HFF-Myc (cell line): ENCODE results near the gene ANO8.
A peak's percentile ranks its signal among the peaks of the same experiment; 100 is the strongest.

Source experiments
- DNase-seq: peaks from one replicate; pipeline ENCODE4 v3.0.0-alpha.2; 2011; ENCODE audit warnings: low read depth; ENCODE audit errors: extremely low read depth
- H3K4me3 ChIP-seq: replicated peaks from 2 replicates; pipeline ENCODE4 v1.5.1; 2011; ENCODE audit warnings: low read depth, mild to moderate bottlenecking, control low read depth, low read length
- TF ChIP-seq, protein P1 (sequence below): IDR thresholded peaks from 2 replicates; pipeline ENCODE4 v1.5.1; 2012; ENCODE audit warnings: mild to moderate bottlenecking, low read depth, low read length, control low read depth; ENCODE audit errors: missing control alignments

Gene ANO8

DNA sequence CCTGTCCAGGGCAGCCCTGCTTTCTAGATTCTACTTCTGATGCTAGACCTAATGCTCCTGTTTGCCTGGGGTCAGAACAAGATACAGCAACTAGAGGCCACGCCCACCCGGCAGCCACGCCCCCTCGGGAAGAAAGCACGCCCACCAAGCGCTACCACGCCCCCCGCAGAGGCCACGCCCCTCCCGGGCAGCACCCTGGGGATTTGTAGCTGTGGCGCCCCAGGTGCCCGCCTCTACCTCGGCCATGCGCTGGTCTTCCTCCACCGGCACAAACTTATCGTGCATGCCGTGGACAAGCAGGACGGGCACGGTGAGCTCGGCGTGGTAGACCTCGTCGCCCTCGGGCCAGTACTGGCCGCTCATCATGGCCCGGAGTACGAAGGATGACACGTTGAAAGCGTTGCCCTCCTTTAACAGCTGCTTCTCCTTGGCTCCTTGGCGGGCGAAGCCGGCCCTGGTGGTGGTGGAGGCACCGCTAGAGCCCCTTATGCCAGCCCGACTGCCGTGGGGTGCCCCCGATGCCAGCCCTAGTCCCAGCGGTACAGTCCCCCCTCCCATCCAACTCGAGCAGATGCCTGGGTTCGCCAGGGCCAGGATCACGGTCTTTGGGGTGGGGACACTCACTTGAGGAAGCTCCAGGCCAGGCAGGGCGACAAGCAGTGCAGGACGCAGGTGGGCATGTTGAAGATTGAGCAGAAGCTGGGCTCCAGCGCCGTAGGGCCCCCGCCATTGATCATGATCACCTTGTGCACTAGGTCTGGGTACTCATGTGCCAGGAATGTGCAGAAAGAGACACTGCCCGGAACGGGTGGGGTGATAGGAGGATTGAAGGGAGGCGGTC is 40.4 kb downstream of the ANO8 start:
- no peak for DNase-seq
- H3K4me3 ChIP-seq = peak overlapping the region; percentile 61; the same call in 1 of the 2 replicates
- TF ChIP-seq, protein P1, sequence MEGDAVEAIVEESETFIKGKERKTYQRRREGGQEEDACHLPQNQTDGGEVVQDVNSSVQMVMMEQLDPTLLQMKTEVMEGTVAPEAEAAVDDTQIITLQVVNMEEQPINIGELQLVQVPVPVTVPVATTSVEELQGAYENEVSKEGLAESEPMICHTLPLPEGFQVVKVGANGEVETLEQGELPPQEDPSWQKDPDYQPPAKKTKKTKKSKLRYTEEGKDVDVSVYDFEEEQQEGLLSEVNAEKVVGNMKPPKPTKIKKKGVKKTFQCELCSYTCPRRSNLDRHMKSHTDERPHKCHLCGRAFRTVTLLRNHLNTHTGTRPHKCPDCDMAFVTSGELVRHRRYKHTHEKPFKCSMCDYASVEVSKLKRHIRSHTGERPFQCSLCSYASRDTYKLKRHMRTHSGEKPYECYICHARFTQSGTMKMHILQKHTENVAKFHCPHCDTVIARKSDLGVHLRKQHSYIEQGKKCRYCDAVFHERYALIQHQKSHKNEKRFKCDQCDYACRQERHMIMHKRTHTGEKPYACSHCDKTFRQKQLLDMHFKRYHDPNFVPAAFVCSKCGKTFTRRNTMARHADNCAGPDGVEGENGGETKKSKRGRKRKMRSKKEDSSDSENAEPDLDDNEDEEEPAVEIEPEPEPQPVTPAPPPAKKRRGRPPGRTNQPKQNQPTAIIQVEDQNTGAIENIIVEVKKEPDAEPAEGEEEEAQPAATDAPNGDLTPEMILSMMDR = no peak

DNA sequence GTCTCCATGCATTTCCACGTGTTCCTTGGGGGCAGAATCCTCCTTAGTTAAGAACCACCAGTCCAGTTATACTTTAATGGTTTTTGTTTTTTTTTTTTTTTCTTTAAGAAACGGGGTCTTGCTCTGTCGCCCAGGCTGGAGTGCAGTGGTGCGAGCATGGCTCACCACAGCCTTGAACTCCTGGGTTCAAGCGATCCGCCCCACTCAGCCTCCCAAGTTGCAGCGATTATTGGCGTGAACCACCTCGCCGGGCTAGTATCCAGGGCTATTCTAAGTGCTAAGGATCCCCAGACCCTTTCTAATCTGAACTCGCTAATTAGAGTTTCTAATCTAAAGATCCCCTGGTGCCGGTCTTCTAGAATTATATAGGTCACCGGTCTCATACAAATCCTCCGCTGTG is 41.0 kb downstream of the ANO8 start:
- TF ChIP-seq, protein P1 = no peak
- DNase-seq = no peak
- peak overlapping the region; percentile 61 for H3K4me3 ChIP-seq

DNA sequence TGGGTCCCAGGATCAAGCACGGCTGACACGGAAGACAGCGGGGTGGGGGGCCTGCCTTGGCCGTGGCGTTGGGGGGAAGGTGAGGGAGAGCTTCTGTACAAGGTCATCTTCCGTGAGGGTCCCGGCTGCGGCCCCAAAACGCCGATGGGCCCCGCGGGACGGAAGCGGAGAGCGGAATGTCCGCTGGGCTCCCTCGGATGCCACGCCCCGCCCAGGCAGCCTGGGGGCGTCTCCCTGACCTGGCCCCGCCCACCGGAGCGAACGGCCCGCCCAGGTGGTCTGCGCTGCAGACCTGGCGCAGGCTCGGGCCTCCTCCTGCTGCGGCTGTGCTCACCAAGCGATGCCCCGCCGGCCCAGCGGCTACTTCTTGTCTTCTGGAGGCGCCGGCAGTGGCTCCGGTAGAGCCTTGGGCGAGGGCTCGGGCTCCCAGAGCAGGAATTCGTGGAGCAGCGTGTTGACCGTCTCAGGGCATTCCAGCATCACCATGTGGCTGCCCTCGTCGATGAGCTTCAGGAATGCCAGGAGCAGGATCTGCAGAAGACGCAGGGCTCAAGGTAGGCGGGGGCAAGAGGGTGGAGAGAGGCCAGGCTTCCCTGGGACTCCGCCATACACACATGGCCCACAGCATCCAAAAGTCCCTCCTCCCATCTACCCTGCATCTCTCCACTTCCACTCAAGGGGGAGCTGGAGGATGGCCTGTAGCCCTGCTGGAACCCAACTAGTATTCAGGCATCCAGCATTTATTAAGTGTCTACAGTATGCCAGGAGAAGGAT is 42.2 kb downstream of the ANO8 start:
- DNase-seq = peak; percentile 92
- TF ChIP-seq, protein P1 = peak; percentile 65
- H3K4me3 ChIP-seq = peak overlapping the region; percentile 61

DNA sequence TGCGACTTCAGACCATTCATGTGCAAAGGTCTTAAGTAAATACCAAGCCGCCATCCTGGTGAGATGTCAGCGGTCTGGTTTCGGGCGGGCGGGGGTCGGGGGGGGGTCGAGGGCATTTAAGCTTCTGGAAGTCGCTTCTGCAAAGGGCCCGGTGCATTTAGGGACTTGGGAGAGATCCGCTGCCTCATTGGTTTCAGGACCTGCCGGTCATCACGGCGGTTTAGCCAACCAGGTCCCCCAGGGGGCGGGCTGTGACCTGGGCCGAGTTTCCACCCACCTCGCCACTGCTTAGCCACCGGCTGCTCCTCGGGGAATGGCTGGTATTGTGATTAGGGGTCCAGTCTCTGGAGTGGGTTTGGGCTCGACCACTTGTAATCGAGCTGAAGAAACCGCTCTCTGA is 45.2 kb downstream of the ANO8 start:
- H3K4me3 ChIP-seq = no peak overlapping the region
- DNase-seq = peak; percentile 57
- TF ChIP-seq, protein P1 = no peak

DNA sequence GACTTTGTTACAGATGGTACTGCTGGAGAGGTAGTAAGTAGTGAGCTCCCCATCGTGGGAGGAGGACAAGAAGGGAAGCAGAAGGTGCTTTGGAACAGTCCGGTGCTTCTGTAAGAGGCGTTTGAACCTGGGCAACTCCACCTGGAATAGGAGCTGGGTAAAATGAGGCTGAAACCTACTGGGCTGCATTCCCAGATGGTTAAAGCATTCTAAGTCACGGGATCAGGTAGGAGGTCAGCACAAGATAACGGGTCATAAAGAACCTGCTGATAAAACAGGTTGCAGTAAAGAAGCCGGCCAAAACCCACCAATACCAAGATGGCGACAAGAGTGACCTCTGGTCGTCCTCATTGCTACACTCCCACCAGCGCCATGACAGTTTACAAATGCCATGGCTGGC is 47.9 kb downstream of the ANO8 start:
- TF ChIP-seq, protein P1 = no peak
- DNase-seq = no peak
- no peak overlapping the region for H3K4me3 ChIP-seq

DNA sequence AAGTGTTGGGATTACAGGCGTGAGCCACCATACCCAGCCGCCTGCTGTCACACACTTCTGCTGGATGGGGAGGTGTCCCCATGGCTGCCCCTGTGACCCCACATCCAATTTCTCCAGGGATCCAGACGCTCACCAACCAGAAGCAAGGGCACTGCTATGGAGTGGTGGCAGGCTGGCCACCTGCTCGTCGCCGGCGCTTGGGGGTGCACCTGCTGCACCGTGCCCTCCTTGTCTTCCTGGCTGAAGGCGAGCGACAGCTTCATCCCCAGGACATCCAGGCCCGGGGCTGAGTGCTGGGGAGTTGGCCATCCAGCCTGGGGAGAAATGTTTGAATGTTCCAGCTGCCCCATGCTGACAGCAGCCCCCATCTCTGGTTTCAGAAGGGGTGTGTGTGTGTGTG is 48.4 kb downstream of the ANO8 start:
- no peak overlapping the region for H3K4me3 ChIP-seq
- TF ChIP-seq, protein P1 = no peak
- DNase-seq = no peak
